ENCODE data around the gene SERPINC1.
A peak's percentile ranks its signal among the peaks of the same experiment; 100 is the strongest.
"Not testable (repeated sequence)": the region's sequence is repeated elsewhere in the genome, so short reads cannot be mapped to it uniquely, and the experiment has no call there.

The SERPINC1 gene

DNA sequence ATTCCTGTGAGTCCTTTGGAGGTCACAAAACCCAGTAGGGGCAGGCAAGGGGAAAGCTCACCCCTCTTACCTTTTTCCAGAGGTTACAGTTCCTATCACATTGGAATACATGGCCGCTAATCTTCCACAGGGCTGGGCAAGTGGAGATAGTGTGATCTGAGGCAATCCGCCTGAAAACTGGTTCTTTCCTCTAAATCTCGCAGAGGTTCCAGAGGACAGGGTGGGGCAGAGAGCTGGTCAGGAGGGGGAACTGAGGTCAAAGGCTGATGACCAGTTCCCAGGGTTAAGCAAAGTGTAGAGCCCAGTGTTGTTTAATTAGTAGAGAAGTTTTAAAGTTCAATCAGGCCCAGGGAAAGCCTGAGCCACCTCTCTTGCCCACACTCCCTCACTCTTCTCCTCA, at the start of gene SERPINC1:
TSS of gene SERPINC1 (minus strand) at position 179 of the 400 bp plus-strand sequence. CDS start at position 111, 68 bp downstream.
- no peak for DNase-seq (ENCODE audit: extremely low read depth in 1 of 2, low read depth in 1 of 2)

DNA sequence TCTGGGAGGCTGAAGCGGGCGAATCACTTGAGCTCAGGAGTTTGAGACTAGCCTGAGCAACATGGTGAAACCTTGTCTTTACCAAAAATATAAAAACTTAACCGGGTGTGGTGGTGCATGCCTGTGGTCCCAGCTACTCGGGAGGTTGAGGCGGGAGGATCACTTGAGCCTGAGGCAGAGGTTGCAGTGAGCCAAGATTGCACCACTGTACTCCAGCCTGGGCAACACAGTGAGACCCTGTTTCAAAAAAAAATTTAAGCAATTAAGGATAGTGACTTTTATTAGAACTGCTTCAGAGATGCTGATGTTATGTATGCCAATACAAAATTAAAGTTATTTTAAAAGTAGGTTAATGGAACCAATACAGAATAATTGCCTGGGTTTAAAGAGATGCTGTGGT, 48.8 kb upstream of the SERPINC1 start:
- DNase-seq (ENCODE audit: extremely low read depth in 1 of 2, low read depth in 1 of 2) = not testable (repeated sequence)

DNA sequence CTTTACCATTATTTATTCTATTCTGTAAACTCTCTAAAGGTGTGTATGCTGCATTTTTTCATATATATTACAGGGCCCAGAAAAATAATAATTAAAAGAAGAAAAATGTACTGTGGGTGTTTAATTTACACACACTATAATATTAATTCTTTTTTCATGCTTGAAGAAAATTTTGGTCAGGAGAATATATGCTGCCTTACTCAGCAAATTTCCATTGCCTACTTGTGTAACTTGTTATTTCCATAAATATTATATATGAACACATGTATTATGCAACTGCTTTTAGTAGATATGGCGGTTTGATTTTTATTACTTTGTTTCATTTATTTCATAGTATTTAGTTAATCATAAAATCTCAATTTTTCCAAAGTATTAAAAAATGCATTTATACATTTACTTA, 46.4 kb upstream of the SERPINC1 start:
- DNase-seq (ENCODE audit: extremely low read depth in 1 of 2, low read depth in 1 of 2) = no peak

DNA sequence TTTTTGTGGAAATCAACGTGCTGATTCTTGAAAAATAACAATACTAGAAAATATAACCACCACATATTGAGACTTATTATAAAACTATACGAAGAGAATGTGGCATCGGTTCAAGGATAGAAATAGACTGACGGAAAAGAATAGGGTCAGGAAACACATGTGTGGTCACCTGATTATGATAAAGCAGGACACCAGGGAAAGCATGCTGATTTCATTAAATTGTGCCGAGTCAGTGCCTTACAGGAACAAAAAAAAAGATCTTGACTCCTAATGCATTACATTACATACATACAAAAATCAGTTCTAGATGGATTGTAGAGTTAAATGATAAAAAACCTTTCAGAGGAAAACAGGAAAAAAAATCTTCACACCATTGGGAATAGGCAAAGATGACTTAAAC, 43.5 kb upstream of the SERPINC1 start:
- DNase-seq (ENCODE audit: extremely low read depth in 1 of 2, low read depth in 1 of 2) = no peak

DNA sequence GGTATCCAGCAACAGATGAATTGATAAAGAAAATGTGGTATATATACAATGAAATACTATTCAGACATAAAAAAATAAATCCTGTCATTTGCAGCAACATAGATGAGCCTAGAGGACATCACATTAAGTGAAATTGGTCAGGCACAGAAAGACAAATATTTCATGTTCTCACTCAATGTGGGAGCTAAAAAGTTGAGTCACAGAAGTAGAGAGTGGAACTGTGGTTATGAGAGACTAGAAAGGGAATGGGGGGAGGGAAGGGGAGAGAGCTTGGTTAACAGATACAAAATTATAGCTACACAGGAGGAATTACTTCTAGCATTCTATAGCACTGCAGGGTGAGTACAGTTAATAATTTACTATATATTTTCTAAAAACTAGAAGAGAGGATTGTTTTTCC, 37.1 kb upstream of the SERPINC1 start:
- no peak for DNase-seq (ENCODE audit: extremely low read depth in 1 of 2, low read depth in 1 of 2)

DNA sequence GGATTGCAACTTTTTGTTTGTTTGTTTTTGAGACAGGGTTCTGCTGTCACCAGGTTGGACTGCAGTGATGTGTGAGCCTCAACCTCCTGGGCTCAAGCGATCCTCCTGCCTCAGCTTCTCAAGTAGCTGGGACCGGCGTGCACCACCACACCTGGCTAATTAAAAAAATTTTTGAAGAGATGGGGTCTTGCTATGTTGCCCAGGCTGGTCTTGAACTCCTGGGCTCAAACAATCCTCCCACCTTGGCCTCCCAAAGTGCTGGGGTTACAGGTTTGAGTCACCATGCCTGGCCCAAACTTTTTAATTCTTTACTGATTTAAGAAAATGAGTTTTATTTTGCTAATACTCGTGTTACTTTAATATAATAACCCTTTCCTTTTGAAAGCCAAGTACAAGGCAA, 31.5 kb upstream of the SERPINC1 start:
- DNase-seq (ENCODE audit: extremely low read depth in 1 of 2, low read depth in 1 of 2) = no peak

DNA sequence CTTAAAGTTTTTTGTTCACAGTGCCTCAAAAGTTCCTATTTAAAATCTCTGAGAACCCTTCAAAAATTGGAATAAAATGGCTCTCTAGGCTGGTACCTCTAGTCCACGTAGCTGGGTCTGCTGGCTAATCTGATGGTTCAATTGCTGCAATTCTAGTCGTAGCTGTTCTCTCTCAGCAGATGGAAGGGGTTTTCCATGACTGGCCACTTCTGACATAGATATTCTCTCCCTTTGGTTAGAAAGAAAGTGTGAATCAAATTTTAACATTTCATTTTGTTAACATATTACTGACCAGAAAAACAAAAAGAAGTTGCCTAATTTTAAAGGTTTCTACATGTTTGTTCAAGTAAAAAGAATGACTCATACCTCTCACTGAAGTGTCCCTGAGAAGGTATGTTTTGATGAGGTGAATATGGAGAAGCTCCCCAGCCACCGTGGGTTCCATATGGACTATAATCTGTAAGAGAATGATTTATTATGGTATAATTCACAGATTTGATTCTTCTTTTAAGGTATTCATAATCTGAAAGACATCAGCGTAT, 29.3 kb upstream of the SERPINC1 start:
- no peak for DNase-seq (ENCODE audit: extremely low read depth in 1 of 2, low read depth in 1 of 2)

DNA sequence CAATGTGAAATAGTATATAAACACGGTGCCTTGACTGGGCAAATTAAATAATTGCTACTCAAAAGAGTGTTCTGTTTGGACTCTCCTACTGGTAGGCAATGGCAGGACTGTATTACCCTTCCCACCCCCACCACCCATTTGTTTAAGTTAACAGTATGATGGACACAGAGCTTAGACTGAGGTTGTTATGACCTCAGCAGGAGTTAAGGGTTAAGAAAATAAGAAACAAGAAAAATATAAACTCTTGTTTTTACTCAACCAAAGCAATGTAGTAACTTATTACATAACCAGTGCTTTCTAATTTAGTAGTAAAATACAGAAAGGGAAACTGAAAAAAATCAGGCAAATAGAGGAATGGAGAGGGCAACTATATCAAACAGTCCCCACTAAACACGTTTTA, 19.9 kb upstream of the SERPINC1 start:
- no peak for DNase-seq (ENCODE audit: extremely low read depth in 1 of 2, low read depth in 1 of 2)

DNA sequence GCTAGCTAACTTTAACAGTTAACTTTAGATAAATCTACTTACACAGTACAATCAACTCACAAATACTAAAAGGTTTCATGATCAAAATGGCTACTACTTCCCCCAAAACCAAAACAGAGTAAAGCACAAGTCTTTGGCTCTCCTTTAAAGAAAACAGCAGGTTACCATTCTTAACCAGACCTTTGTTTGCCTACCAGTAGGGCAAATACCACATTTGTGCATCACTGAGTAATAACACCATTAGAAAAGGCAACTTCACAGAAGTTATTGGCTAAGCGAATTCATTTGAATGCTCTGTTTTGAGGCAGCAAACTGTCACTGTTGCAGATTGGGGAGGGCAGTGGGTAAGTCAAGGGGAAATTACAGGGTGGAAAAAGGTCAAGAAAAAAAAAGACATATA, 17.3 kb upstream of the SERPINC1 start:
- no peak for DNase-seq (ENCODE audit: extremely low read depth in 1 of 2, low read depth in 1 of 2)

DNA sequence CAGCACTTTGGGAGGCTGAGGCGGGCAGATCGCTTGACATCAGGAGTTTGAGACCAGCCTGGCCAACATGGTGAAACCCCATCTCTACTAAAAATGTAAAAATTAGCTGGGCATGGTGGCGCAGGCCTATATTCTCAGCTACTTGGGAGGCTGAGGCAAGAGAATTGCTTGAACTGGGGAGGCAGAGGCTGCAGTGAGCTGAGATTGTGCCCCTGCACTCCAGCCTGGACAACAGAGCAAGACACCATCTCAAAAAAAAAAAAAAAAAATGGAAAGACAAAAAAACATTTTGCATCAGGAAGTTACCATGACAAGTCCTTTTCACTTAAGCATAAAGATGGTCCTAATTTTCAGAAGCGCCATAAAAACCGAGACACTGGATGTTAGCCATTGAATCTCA, 13.4 kb upstream of the SERPINC1 start:
- DNase-seq (ENCODE audit: extremely low read depth in 1 of 2, low read depth in 1 of 2) = not testable (repeated sequence)

DNA sequence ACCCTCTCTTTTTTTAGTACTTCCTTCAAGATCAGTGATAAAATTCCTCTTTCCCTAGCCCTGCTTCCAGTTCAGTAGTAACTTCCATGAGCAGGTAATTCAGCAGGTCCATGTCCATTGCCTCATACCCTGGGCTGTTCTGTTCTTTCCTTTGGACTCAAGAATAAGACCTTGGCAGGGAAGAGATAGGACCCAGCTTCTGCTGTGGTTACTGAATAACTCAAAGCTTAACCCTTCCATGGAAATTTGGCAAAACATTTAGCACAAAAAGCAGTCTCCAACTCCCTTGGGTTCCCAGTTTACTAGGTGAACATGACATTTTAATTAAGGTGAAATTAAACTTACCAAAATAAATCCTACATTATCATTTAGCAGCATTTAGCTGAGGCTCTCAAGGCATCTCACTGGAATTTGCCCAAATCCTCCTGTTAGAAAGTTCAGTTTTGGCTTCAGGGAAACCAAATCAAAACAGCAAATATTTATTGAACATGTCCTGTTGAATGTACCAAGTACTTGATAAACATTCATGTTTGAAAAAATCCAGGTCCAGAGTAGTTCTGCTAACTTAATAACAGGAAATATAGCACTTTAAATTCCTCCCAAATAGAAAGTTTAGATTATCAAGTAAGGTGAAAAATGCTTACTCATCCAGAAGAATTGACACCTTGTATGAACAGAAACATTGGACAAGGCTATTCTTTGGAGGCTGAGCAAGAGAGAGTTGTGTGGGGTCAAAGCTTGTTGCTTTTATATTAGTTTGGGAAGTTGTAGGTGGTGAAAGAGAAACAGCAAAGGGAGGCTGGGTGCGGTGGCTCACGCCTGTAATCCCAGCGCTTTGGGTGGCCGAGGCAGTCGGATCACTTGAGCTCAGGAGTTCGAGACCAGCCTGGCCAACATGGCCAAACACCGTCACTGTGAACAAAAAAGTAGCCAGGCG, 8.4 kb upstream of the SERPINC1 start:
- no peak for DNase-seq (ENCODE audit: extremely low read depth in 1 of 2, low read depth in 1 of 2)

DNA sequence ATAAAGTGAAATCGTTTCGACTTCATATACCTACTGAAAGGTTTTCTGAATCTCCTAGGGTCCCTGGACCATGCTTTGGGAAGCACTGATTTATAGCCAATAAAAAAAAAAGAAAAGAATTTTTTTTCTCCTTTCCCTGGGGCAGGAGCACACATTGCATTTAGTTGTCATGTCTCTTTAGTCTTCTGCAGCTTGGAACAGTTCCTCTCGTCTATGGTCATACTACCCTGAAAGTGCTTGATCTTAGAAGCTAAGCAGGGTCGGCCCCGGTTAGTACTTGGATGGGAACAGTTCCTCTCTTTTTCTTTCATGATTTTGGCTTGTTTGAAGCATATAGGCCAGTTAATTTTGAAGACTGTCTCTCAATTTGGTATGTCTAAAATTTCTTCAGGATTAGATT, 3.7 kb upstream of the SERPINC1 start:
- DNase-seq (ENCODE audit: extremely low read depth in 1 of 2, low read depth in 1 of 2) = no peak

DNA sequence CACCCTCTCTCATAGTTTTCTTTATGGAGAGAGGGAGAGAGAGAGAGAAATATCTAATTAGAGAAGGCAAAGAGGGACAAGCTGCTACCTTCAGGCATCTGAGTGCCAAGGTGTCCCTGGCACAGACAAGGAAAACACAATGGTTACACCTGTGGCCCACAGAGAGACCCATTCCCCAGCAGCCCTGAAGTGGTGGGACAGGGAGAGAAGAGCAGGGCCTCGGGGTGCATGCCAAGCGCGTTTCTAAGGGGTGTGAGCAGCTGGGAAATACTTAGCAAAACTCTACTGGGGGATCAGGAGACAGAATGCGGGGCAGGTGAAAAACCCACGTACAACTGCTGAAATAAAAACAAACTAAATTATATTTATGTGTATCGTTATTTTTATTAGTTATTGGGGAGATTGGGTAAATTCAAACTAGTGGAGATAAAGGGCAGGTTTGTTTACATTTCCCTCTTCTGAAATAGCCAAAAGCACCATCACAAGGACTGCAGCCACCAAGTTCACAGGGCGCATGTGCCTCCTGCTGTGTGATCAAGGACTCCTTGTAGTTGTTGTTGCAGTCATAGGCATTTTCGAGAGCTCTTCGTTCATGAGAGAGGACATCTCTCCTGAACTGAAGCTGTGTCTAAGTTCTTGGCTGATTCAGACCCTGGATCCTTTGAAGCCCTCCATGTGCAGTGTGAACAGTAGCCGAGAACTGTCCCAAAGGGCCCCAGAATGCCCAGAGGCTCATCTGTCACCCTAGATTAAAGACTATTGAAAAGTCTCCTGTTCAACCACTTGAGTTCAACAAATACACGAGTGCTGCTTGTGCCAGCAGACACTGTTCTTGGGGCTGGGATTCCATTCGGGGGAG, 737 bp upstream of the SERPINC1 start:
- DNase-seq (ENCODE audit: extremely low read depth in 1 of 2, low read depth in 1 of 2) = no peak

DNA sequence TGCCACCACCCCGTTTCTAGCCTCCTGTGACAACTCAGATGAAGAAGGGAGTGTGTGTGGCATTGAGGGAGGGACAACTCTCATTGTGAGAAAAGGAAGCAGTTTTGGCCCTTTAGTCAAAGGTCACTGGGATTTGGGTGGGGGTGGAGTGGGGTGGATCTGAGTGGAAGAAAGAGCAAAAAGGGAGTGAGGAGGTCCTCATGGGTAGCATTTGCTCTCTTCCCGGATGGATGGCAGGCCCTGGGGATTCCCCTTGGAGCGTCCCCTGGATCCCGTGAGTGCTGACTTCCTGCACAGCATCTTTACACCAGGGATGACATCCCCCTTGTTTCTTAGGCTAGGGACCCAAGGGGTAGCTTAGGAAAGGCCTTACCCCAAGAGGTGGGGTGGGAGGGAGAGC, 460 bp downstream of the SERPINC1 start:
- DNase-seq (ENCODE audit: extremely low read depth in 1 of 2, low read depth in 1 of 2) = no peak

DNA sequence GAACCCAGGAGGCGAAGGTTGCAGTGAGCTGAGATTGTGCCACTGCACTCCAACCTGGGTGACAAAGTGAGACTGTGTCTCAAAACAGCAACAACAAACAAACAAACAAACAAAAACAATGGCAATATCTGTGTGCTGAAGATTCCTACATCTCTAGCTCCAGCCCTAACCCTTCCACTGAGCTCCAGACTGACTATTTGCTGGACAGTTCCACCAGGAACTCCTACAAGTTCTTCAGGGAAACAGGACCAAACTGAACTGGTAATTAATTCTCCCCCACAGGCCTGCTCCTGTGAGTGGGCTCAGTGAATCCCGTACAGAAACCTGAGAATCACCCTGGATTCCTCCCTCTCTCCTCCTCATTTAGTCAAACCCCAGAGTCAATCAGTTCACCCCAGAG, 1.5 kb downstream of the SERPINC1 start:
- no peak for DNase-seq (ENCODE audit: extremely low read depth in 1 of 2, low read depth in 1 of 2)

DNA sequence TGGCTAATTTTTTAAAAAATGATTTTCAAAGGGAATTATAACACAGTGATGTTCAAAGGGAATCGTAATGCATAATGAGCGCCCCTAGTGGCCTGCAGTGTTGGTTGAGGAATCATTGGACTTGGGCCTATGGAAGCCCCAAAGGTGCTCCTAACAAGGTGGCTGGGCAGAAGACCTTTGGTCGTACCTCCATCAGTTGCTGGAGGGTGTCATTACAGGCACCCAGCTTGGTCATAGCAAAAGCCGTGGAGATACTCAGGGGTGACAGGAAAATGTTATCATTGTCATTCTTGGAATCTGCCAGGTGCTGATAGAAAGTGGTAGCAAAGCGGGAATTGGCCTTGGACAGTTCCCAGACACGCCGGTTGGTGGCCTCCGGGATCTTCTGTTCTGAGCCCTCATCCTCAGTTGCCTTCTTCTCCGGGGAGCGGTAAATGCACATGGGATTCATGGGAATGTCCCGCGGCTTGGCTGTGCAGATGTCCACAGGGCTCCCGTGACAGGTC, 2.7 kb downstream of the SERPINC1 start:
- peak in 1 of 2 donors; percentile 11 for DNase-seq (ENCODE audit: extremely low read depth in 1 of 2, low read depth in 1 of 2)

DNA sequence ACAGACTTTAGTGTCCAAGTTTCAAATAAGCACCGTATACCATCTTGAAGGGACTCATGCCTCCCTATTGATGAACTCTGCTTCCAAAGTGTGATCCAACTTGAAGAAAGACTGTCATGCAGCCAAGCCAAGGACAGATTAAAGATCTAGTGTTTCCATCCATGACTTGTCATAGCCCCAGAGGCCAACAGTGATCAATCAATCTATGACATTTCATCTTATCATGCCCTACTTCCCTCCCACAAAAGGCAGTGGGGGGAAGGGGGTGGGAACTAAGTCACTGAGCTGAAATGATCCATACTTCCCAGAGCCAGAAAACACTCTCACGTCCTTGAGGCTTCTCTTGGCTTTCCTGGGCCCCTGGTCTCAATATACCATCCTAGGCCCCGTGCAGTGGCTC, 4.0 kb downstream of the SERPINC1 start:
- DNase-seq (ENCODE audit: extremely low read depth in 1 of 2, low read depth in 1 of 2) = no peak

DNA sequence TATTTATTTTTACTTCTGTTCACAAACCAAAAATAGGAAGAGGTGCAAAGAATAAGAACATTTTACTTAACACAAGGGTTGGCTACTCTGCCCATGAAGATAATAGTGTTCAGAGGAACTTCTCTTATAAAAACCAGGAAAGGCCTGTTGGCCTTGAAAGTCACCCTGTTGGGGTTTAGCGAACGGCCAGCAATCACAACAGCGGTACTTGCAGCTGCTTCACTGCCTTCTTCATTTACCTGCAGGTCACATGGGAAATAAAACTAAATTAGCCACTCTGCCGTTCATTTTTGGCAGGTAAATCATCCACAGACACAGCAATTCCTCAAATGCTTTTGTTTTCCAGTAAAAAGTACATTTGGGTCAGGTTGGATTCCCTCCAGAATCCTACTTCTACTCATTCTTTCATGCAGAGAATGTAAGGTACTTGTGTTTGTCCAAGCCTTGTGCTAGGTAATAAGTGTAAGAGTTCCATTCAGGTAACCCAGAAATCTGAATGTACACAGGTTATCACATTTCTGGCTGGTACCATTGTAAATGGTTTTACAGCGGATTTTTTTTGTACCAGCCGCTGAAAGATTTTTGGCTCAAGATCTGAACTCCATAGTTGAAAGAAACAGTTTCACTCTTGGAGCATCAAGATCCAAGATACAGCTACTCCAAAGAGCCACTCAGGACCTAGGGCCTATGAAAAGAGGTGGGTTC, 13.1 kb downstream of the SERPINC1 start:
- no peak for DNase-seq (ENCODE audit: extremely low read depth in 1 of 2, low read depth in 1 of 2)

DNA sequence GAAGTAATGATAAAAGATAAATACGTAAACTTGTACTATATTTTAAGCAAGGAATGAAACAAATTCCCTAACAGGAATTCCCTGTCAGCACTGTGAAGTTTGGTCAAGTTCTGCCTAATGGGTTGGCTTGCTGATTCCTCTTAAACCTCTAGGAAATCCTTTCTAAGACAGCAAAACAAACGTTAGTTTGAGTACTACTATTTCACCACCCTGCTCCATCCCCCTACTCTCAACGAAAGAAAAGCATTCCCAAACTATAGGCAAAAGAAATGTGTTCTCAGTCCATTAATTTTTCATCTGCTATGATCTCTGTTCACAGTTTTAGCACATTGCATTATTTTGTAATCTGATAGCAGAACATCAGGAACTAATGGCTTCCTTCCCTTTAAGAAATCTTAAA, 16.1 kb downstream of the SERPINC1 start:
- DNase-seq (ENCODE audit: extremely low read depth in 1 of 2, low read depth in 1 of 2) = no peak

DNA sequence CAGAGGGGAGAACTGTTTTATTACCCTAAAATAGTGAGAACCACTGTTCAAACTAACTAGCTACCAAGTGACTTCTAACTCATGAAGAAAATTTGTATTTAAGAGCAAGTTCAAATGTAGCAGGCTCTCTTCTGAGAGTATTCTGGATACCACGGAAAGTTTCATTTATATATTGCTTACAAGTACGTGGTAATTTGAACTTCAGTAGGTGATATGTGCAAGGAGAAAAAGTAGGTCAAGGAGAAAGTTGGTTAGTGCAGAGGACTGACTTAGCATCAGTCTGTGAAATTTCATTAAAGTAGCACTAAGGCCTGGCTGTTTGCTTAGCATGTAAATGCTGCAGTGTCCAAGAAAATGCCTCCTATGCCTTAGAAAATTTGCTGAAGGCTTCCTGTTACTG, 16.7 kb downstream of the SERPINC1 start:
- no peak for DNase-seq (ENCODE audit: extremely low read depth in 1 of 2, low read depth in 1 of 2)

DNA sequence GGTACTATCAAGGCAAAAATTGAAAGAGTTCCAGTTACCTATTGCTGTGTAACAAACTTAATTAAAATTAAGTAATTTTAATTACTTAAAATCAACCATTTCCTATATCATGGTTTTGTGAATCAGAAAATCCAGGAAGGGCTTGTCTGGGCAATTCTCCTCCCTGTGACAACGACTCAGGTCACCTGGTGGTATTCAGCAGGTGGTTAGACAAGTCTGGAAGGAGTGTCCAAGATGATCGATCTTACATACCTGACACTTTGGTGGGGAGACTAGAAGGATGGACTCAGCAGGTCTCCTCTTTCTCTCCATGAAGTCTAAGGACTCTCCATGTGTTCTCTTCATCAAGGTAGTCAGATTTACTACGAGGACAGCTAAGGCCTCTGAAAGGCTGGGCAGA, 22.9 kb downstream of the SERPINC1 start:
- DNase-seq (ENCODE audit: extremely low read depth in 1 of 2, low read depth in 1 of 2) = no peak
